ENCODE data around the gene VPS39.

Gene VPS39

DNA sequence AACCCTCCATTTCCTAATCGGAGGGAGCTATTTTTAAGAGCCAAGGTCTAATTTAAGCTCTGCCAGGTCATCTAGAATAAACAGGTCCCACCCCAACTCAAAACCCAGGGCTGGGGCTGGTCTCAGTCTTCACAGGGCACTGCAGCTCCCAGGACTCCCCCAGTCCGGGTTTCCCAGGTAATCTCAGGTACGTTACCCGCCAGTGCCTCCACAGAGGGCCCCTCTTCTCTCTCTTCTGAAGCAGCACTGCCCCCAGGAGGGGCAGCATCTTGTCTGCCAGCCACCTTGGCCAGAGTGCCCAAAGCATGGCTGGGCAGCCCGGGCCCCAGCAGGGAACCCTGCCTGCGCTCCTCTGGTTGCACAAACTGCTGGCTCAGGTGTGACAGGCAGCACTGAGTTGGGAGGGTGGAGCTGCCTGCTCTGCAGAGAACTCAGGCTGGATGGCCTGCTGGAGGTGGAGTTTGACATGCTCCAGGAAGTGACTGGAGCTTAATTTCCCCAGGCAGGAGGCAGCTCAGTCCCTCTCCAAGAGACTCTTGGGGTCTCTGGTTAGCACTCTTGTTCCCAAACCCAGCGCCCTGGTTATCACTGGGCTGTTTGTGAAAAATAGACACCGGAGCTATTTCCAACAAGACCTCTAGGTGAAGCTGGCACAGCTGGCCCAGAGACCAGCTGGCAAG, 51.7 kb downstream of the VPS39 start, which contains the start of gene PLA2G4F:
TSS of gene PLA2G4F (minus strand) at position 394 of the 680 bp plus-strand sequence. CDS start at position 307, 87 bp downstream.
- DNase-seq (ENCODE audit: low spot score in 2 of 2) = no peak
- no peak within 1 kb of the TSS for H3K4me3 Mint-ChIP-seq
- peaks cover 18% of the 10 kb centered on the region for H3K36me3 Mint-ChIP-seq
- no peaks in the 10 kb centered on the region for H3K9me3 Mint-ChIP-seq
- no peak for ATAC-seq
- H3K4me1 Mint-ChIP-seq = no peaks in the 10 kb centered on the region
- H3K27ac Mint-ChIP-seq = no peak within 1 kb of the TSS

DNA sequence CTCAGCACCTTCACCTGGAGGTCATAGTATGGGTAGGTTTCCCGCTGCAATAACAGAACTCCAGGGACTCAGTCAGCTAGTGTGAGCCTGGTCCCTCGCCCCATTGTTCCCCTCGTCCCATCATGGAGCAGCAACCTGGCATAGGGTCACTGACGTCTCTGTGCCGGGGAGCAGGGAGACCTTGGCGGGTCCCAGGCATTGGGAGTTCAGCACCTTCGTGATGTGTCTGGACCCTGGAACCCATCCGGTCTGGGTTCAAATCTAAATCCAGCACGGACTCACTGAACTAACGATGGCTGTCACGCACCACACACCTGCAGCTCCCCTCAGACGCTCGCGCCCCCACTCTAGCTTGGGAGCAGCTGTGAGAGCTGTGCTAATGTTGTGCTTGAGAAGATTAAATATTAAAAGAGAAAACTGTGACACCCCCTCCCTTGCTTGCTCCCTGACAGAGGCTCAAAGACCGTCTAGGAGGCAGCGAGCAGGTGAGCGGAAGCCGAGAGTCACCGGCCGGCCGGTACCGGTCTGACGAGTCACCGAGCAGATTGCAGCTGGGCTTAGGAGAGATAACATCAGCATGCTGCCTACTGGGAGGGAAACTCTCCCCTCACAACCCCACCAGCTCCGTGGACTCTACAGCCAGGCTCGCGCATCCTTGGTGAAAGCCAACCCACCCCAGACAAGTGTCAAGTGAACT, 52.4 kb downstream of the VPS39 start:
- H3K4me3 Mint-ChIP-seq = no peak overlapping the region
- DNase-seq (ENCODE audit: low spot score in 2 of 2) (no peak), ATAC-seq (no peak)
- H3K36me3 Mint-ChIP-seq = peaks cover 11% of the 10 kb centered on the region
- no peaks in the 10 kb centered on the region for H3K9me3 Mint-ChIP-seq
- no peak overlapping the region for H3K27ac Mint-ChIP-seq
- no peaks in the 10 kb centered on the region for H3K4me1 Mint-ChIP-seq

DNA sequence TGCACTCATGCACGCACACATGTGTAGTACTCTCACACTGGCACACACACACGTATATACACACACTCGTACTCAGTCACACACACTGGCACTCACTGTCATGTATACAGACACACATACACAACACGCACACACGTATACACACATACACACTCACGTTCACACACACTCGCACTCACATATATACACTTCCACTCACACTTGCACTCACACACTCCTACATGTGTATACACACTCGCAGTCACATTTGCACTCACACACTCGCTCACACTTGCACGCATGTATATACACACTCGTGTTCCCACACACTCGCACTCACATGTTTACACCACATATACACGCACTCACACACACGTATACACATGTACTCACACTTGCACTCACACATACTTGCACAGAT, 53.1 kb downstream of the VPS39 start:
- peaks cover 4% of the 10 kb centered on the region for H3K36me3 Mint-ChIP-seq
- DNase-seq (ENCODE audit: low spot score in 2 of 2) (no peak), ATAC-seq (no peak)
- H3K9me3 Mint-ChIP-seq = no peaks in the 10 kb centered on the region
- H3K4me3 Mint-ChIP-seq = no peak overlapping the region
- no peak overlapping the region for H3K27ac Mint-ChIP-seq
- H3K4me1 Mint-ChIP-seq = no peaks in the 10 kb centered on the region

- no peak for DNase-seq (ENCODE audit: low spot score in 2 of 2)
- no peak overlapping the region for H3K27ac Mint-ChIP-seq
- no peaks in the 10 kb centered on the region for H3K4me1 Mint-ChIP-seq
- no peaks in the 10 kb centered on the region for H3K9me3 Mint-ChIP-seq
- H3K4me3 Mint-ChIP-seq = no peak overlapping the region
- ATAC-seq = no peak
- H3K36me3 Mint-ChIP-seq = no peaks in the 10 kb centered on the region
Observed at GRCh38 chr15:42154212-42154941, 53.7 kb downstream of the VPS39 start.

DNA sequence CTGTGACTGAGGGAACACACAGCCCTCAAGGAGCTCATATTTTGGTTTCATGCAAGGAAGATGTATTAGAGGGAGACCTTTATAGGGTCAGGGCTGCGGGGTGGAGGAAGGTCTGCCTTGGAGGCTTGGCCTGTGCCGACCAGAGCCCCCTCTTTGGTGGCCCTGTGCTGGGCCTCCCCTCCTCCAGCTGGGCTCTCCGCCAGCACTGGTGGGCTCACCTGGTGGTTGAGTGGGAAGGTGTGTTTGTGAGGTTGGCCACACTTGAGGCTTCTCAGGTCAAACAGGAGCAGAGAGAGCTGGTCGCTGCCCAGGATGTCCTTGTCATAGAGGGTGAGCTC, 54.3 kb downstream of the VPS39 start:
- H3K27ac Mint-ChIP-seq = no peak overlapping the region
- no peaks in the 10 kb centered on the region for H3K4me1 Mint-ChIP-seq
- ATAC-seq (no peak), DNase-seq (ENCODE audit: low spot score in 2 of 2) (no peak)
- no peaks in the 10 kb centered on the region for H3K9me3 Mint-ChIP-seq
- no peaks in the 10 kb centered on the region for H3K36me3 Mint-ChIP-seq
- no peak overlapping the region for H3K4me3 Mint-ChIP-seq

- H3K9me3 Mint-ChIP-seq = no peaks in the 10 kb centered on the region
- H3K4me1 Mint-ChIP-seq = no peaks in the 10 kb centered on the region
- no peak overlapping the region for H3K27ac Mint-ChIP-seq
- no peak overlapping the region for H3K4me3 Mint-ChIP-seq
- DNase-seq (ENCODE audit: low spot score in 2 of 2) (no peak), ATAC-seq (no peak)
- no peaks in the 10 kb centered on the region for H3K36me3 Mint-ChIP-seq
Observed at GRCh38 chr15:42152921-42153698, 55.0 kb downstream of the VPS39 start.

DNA sequence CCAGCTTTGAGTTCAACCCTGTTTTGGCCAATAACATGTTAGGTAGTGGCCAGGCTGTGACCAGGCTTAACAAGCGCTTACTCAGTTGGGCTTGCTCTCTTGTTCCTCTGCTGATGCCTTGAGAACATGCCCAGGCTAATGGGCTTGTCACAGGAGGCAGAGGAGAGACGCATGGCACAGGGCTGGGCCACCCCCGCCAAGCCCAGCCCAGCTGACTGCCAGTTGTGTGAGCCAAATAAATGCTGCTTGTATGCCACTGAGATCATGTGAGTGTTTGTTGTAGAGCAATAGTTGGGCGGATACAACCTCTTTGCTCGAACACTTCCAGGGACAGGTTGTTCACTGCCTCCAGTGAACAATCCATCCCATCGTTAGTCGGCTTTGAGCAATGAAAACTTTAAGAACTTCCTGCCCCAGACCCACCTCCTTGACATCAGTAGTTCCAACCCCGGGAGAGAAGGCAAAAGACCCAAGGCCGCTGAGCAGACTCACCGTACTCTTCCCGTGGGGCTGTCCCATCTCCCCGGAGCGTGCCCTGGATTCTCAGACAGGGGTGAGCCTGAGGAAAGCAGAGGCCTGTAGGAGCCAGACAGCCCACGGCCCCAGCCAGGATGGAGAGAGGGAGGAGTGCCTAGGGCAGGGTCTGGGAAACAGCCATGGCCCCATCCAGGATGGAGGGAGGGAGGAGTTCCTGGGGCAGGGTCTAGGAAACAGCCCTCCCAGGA, 55.7 kb downstream of the VPS39 start:
- H3K27ac Mint-ChIP-seq = no peak overlapping the region

GRCh38 chr15:42151736-42152135, 56.4 kb downstream of the VPS39 start:
- Mint-ChIP-seq H3K4me3 (no peak overlapping the region), H3K4me1 (no peaks in the 10 kb centered on the region), H3K9me3 (no peaks in the 10 kb centered on the region), H3K36me3 (no peaks in the 10 kb centered on the region), H3K27ac (no peak overlapping the region)
- DNase-seq (ENCODE audit: low spot score in 2 of 2) (no peak), ATAC-seq (no peak)

More for the DNA sequence above, 55.7 kb downstream of the VPS39 start:
- no peaks in the 10 kb centered on the region for H3K4me1 Mint-ChIP-seq
- H3K4me3 Mint-ChIP-seq = no peak overlapping the region
- no peaks in the 10 kb centered on the region for H3K36me3 Mint-ChIP-seq
- H3K9me3 Mint-ChIP-seq = no peaks in the 10 kb centered on the region
- ATAC-seq (no peak), DNase-seq (ENCODE audit: low spot score in 2 of 2) (no peak)

DNA sequence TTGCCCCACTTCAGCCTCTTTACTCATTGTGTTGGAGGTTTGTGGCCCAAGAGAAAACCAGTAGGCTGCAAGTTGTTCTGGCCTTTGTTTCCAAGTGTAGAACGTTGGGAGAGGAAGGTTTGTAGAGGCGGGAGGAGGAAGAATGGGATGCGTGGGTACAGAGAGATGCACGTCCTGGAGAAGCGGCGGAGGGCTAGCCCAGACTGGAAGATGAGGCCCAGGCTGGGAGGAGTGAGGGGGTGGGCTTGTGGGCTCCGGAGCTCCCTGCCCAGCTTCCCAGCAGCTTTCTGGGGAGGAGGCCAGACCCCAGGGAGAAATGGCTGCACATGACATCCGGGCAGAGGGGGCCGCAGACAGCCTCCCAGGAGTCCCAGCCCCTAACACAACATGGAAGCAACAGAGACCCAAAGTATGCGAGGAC, 57.0 kb downstream of the VPS39 start:
- no peaks in the 10 kb centered on the region for H3K4me1 Mint-ChIP-seq
- DNase-seq (ENCODE audit: low spot score in 2 of 2) (no peak), ATAC-seq (no peak)
- H3K36me3 Mint-ChIP-seq = no peaks in the 10 kb centered on the region
- no peak overlapping the region for H3K4me3 Mint-ChIP-seq
- H3K27ac Mint-ChIP-seq = no peak overlapping the region
- no peaks in the 10 kb centered on the region for H3K9me3 Mint-ChIP-seq

- Mint-ChIP-seq H3K27ac (no peak overlapping the region), H3K4me3 (no peak overlapping the region), H3K4me1 (no peaks in the 10 kb centered on the region), H3K9me3 (no peaks in the 10 kb centered on the region), H3K36me3 (no peaks in the 10 kb centered on the region)
- DNase-seq (ENCODE audit: low spot score in 2 of 2) (no peak), ATAC-seq (no peak)
Observed at GRCh38 chr15:42150219-42150970, 57.7 kb downstream of the VPS39 start.

- Mint-ChIP-seq H3K36me3 (no peaks in the 10 kb centered on the region), H3K4me3 (no peak overlapping the region), H3K27ac (no peak overlapping the region), H3K9me3 (no peaks in the 10 kb centered on the region), H3K4me1 (no peaks in the 10 kb centered on the region)
- no peak for ATAC-seq
- DNase-seq (ENCODE audit: low spot score in 2 of 2) = no peak
Observed at GRCh38 chr15:42149493-42150218, 58.4 kb downstream of the VPS39 start.

GRCh38 chr15:42148808-42149492, 59.2 kb downstream of the VPS39 start:
- H3K4me1 Mint-ChIP-seq = no peaks in the 10 kb centered on the region
- H3K4me3 Mint-ChIP-seq = no peak overlapping the region
- no peak for ATAC-seq
- no peak overlapping the region for H3K27ac Mint-ChIP-seq
- no peak for DNase-seq (ENCODE audit: low spot score in 2 of 2)
- no peaks in the 10 kb centered on the region for H3K36me3 Mint-ChIP-seq
- no peaks in the 10 kb centered on the region for H3K9me3 Mint-ChIP-seq

- H3K36me3 Mint-ChIP-seq = no peaks in the 10 kb centered on the region
- H3K27ac Mint-ChIP-seq = no peak overlapping the region
- no peaks in the 10 kb centered on the region for H3K4me1 Mint-ChIP-seq
- no peaks in the 10 kb centered on the region for H3K9me3 Mint-ChIP-seq
- H3K4me3 Mint-ChIP-seq = no peak overlapping the region
- ATAC-seq = no peak
- DNase-seq (ENCODE audit: low spot score in 2 of 2) = no peak
Observed at GRCh38 chr15:42147431-42147735, 60.7 kb downstream of the VPS39 start.
